Endodermal cell (in vitro differentiated cells): ENCODE data around the gene NDN. TPM values are rescaled to one million over a fixed set of nuclear protein-coding genes. Genes with fewer than 3 reads are reported as not detected.
"Not testable (repeated sequence)": the region's sequence is repeated elsewhere in the genome, so short reads cannot be mapped to it uniquely, and the experiment has no call there.

Source experiments
- DNase-seq: peaks from one replicate; pipeline ENCODE4 v3.0.0-alpha.2; 2017
- H3K27ac ChIP-seq: 2 replicates; pipeline ENCODE4 v1.5.1; 2013; ENCODE audit warnings: mild to moderate bottlenecking, low read depth, low read length, moderate library complexity
- H3K27me3 ChIP-seq: 2 replicates; pipeline ENCODE4 v1.6.1; 2013; ENCODE audit warnings: mild to moderate bottlenecking, low read length, moderate library complexity; ENCODE audit not compliant: insufficient read depth, control insufficient read depth, poor library complexity, severe bottlenecking
- H3K36me3 ChIP-seq: 2 replicates; pipeline ENCODE4 v1.7.0; 2013; ENCODE audit warnings: mild to moderate bottlenecking, low read length, moderate library complexity; ENCODE audit not compliant: control insufficient read depth, insufficient read depth
- H3K4me1 ChIP-seq: one replicate; pipeline ENCODE4 v1.7.0; 2013; ENCODE audit warnings: low read length; ENCODE audit not compliant: control insufficient read depth, insufficient read depth
- H3K4me3 ChIP-seq: 2 replicates; pipeline ENCODE4 v1.5.1; 2013; ENCODE audit warnings: mild to moderate bottlenecking, low read length, moderate library complexity
- H3K9ac ChIP-seq: 2 replicates; pipeline ENCODE4 v1.6.1; 2013; ENCODE audit warnings: mild to moderate bottlenecking, low read length, moderate library complexity; ENCODE audit not compliant: poor library complexity, severe bottlenecking; ENCODE audit errors: extremely low read depth
- H3K9me3 ChIP-seq: 2 replicates; pipeline ENCODE4 v1.6.1; 2013; ENCODE audit warnings: mild to moderate bottlenecking, low read length, moderate library complexity; ENCODE audit not compliant: control insufficient read depth
- H3K27ac Mint-ChIP-seq: 2 replicates; pipeline ENCODE4 v1.8.0; 2020; ENCODE audit warnings: mixed read lengths
- H3K27me3 Mint-ChIP-seq: 2 replicates; pipeline ENCODE4 v1.8.0; 2021; ENCODE audit warnings: mild to moderate bottlenecking, mixed read lengths; ENCODE audit not compliant: insufficient read depth
- H3K36me3 Mint-ChIP-seq: 2 replicates; pipeline ENCODE4 v1.8.0; 2020; ENCODE audit warnings: low read depth, mixed read lengths
- H3K4me1 Mint-ChIP-seq: 2 replicates; pipeline ENCODE4 v1.8.0; 2020; ENCODE audit warnings: mixed read lengths
- H3K4me3 Mint-ChIP-seq: 2 replicates; pipeline ENCODE4 v1.8.0; 2020; ENCODE audit warnings: mild to moderate bottlenecking, moderate library complexity, mixed read lengths
- H3K9me3 Mint-ChIP-seq: 2 replicates; pipeline ENCODE4 v1.8.0; 2020; ENCODE audit warnings: mild to moderate bottlenecking, mixed read lengths
- WGBS, 2 experiments: methylation state at CpG; one replicate each; pipeline versions ENCODE4 v1.1.5 to v1.1.7; 2013; ENCODE audit warnings: missing lambda C conversion rate in 2 of 2, mixed read lengths in 1 of 2; ENCODE audit not compliant: insufficient coverage in 1 of 2, insufficient read length in 1 of 2; 5-methylcytosine and 5-hydroxymethylcytosine counted together
- long read RNA-seq, 4 experiments: library from polyadenylated mRNA in 2 of 4; library from RNA in 1 of 4; library from capped mRNA in 1 of 4; stranded (forward) in 3 of 4; unstranded in 1 of 4; transcript quantifications; one replicate each; pipeline ENCODE4 v2.0.0, GENCODE V29; 2020 to 2021; ENCODE audit warnings: inconsistent platforms in 1 of 4
- polyA plus RNA-seq, 2 experiments: library from polyadenylated mRNA; stranded (reverse); fragments of 50-300 nt; gene quantifications; one replicate each; pipeline ENCODE4 v1.2.3, GENCODE V29; 2013
- total RNA-seq, 2 donors: library from RNA; stranded (reverse); fragmentation: NEBNext Ultra II Directional in 1 of 2; extraction: Animal tissue kit (Norgen Biotek cat#: 25700) in 1 of 2; gene quantifications; 2 replicates in 1 of 2; 3 replicates in 1 of 2; pipeline ENCODE4 v1.2.1, GENCODE V29; 2021
- TF ChIP-seq, protein P1 (sequence below): fragments of 200-600 bp; sonication (generic); conservative IDR thresholded peaks from 2 replicates; pipeline ENCODE4 v1.5.0; 2021; ENCODE audit warnings: antibody characterized with exemption, mild to moderate bottlenecking

The NDN gene
- 10 to 100 TPM; 40.3 to 41.8 TPM for total RNA-seq
- polyA plus RNA-seq (2013, experiment 1 of 2) = 104 TPM
- 98.9 TPM for polyA plus RNA-seq (2013, experiment 2 of 2)
- long read RNA-seq, experiment 1, transcript NDN-202 (1 exons, 1,627 nt) = major isoform, 53 of 53 reads
- long read RNA-seq, experiment 1, partial matches to known transcripts = 0 of 53 reads
- long read RNA-seq, experiment 1, other reads (novel, unspliced or antisense) = 0 of 53 reads
- long read RNA-seq, experiment 2, transcript NDN-202 (1 exons, 1,627 nt) = major isoform, 78 of 78 reads
- long read RNA-seq, experiment 2, partial matches to known transcripts = 0 of 78 reads
- long read RNA-seq, experiment 2, other reads (novel, unspliced or antisense) = 0 of 78 reads
- long read RNA-seq, experiment 3, transcript NDN-202 (1 exons, 1,627 nt) = major isoform, 6 of 6 reads
- long read RNA-seq, experiment 3, partial matches to known transcripts = 0 of 6 reads
- long read RNA-seq, experiment 3, other reads (novel, unspliced or antisense) = 0 of 6 reads
- long read RNA-seq, experiment 4, transcript NDN-202 (1 exons, 1,627 nt) = major isoform, 38 of 38 reads
- long read RNA-seq, experiment 4, partial matches to known transcripts = 0 of 38 reads
- long read RNA-seq, experiment 4, other reads (novel, unspliced or antisense) = 0 of 38 reads

- Histone ChIP-seq H3K9me3 (peaks cover 8% of the 10 kb centered on the region), H3K27me3 (no peaks in the 10 kb centered on the region), H3K9ac (peak within 1 kb of the TSS; percentile 15), H3K36me3 (no peaks in the 10 kb centered on the region), H3K4me1 (no peaks in the 10 kb centered on the region), H3K27ac (no peak within 1 kb of the TSS), H3K4me3 (peak within 1 kb of the TSS; percentile 74)
- TF ChIP-seq, protein P1, sequence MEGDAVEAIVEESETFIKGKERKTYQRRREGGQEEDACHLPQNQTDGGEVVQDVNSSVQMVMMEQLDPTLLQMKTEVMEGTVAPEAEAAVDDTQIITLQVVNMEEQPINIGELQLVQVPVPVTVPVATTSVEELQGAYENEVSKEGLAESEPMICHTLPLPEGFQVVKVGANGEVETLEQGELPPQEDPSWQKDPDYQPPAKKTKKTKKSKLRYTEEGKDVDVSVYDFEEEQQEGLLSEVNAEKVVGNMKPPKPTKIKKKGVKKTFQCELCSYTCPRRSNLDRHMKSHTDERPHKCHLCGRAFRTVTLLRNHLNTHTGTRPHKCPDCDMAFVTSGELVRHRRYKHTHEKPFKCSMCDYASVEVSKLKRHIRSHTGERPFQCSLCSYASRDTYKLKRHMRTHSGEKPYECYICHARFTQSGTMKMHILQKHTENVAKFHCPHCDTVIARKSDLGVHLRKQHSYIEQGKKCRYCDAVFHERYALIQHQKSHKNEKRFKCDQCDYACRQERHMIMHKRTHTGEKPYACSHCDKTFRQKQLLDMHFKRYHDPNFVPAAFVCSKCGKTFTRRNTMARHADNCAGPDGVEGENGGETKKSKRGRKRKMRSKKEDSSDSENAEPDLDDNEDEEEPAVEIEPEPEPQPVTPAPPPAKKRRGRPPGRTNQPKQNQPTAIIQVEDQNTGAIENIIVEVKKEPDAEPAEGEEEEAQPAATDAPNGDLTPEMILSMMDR = no peak
- H3K36me3 Mint-ChIP-seq = peaks cover 4% of the 10 kb centered on the region
- WGBS, 2 experiments = 24 to 51% methylated on average over 7 to 38 of the region's 38 CpGs
- peak; percentile 89 for DNase-seq
- peak within 1 kb of the TSS; percentile 65 for H3K4me3 Mint-ChIP-seq
- no peaks in the 10 kb centered on the region for H3K27me3 Mint-ChIP-seq
- peaks cover 42% of the 10 kb centered on the region for H3K9me3 Mint-ChIP-seq
- peaks cover 7% of the 10 kb centered on the region for H3K4me1 Mint-ChIP-seq
- no peak within 1 kb of the TSS for H3K27ac Mint-ChIP-seq
Observed at GRCh38 chr15:23687143-23687470, at the start of gene NDN. TSS of gene NDN (minus strand) at chr15:23687305. CDS start at chr15:23687217, 88 bp downstream.

DNA sequence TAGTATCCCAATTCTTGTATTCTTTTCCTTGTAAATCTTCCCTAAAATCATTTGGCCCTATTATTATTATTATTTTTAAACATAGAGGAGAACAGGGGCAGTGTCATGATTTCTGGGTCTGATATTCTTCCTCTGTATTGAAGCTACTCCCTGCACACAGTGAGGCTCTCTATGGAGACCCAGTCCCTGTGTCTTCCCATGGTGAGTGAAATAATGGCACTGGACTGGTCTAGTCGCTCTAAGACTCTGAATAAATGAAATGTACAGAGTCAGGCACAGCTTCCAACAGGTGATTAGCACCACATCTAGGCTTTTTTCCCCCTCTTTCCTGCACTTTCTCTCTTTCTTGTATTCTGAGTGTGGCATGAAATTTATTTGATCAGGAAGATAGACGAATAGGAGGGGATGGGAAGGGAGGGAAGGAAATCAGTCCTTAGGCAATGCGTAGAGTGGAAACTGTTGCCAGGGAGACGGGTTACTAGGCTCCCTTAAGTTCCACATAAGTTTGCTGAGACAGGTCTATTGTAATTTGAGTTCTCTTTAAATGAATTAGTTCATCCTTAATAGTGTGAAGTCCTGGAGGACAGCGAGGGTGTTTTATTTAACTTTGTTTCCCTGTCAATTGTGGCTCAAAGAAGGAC lies 49.0 kb upstream of the NDN start:
- H3K27ac ChIP-seq = peak overlapping the region; percentile 65
- no peak overlapping the region for H3K4me3 Mint-ChIP-seq
- no peak overlapping the region for H3K27ac Mint-ChIP-seq
- no peaks in the 10 kb centered on the region for H3K36me3 Mint-ChIP-seq
- no peaks in the 10 kb centered on the region for H3K27me3 Mint-ChIP-seq
- TF ChIP-seq, protein P1 = no peak
- no peak overlapping the region for H3K9ac ChIP-seq
- H3K9me3 Mint-ChIP-seq = peaks cover 45% of the 10 kb centered on the region
- 69 to 79% methylated on average over 5 of the region's 5 CpGs for WGBS, 2 experiments
- H3K4me1 Mint-ChIP-seq = no peaks in the 10 kb centered on the region
- H3K36me3 ChIP-seq = no peaks in the 10 kb centered on the region
- peaks cover 36% of the 10 kb centered on the region for H3K9me3 ChIP-seq
- DNase-seq = no peak
- H3K27me3 ChIP-seq = no peaks in the 10 kb centered on the region
- no peak overlapping the region for H3K4me3 ChIP-seq
- no peaks in the 10 kb centered on the region for H3K4me1 ChIP-seq

DNA sequence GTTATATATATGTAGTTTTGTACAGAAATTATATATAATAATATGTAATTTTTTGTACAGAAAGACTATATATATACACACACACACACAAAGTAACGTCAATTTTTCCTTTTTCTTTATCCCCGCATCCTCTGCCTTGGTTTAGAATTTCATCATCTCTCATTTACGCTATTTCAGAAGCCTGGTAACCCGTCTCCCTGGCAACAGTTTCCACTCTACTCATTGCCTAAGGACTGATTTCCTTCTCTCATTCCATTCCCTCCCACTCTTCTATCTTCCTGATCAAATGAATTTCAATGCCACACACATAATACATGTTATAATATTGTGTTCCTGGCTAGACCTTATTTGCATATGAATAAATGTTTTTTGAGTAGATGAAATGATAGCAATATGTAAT lies 47.8 kb upstream of the NDN start:
- Mint-ChIP-seq H3K4me3 (no peak overlapping the region), H3K27me3 (no peaks in the 10 kb centered on the region), H3K36me3 (no peaks in the 10 kb centered on the region), H3K27ac (no peak overlapping the region), H3K4me1 (no peaks in the 10 kb centered on the region), H3K9me3 (peaks cover 39% of the 10 kb centered on the region)
- TF ChIP-seq, protein P1 = no peak
- H3K27me3 ChIP-seq = no peaks in the 10 kb centered on the region
- no peaks in the 10 kb centered on the region for H3K36me3 ChIP-seq
- H3K27ac ChIP-seq = no peak overlapping the region
- no peaks in the 10 kb centered on the region for H3K4me1 ChIP-seq
- no peak overlapping the region for H3K4me3 ChIP-seq
- no peak for DNase-seq
- WGBS, 2 experiments = 67 to 86% methylated on average over 3 to 4 of the region's 4 CpGs
- H3K9me3 ChIP-seq = peaks cover 32% of the 10 kb centered on the region
- H3K9ac ChIP-seq = no peak overlapping the region

GRCh38 chr15:23713874-23714656 lies 27.0 kb upstream of the NDN start:
- not testable (repeated sequence) for H3K4me3 ChIP-seq, H3K27ac ChIP-seq, H3K36me3 Mint-ChIP-seq, H3K36me3 ChIP-seq, H3K27me3 Mint-ChIP-seq, H3K4me1 ChIP-seq, H3K4me1 Mint-ChIP-seq, H3K27me3 ChIP-seq, H3K9ac ChIP-seq
- peak; percentile 67 for DNase-seq
- 62% methylated on average over 9 to 28 of the region's 28 CpGs for WGBS, 2 experiments
- H3K4me3 Mint-ChIP-seq = peak overlapping the region; percentile 66
- H3K9me3 Mint-ChIP-seq = peaks cover 48% of the 10 kb centered on the region
- H3K27ac Mint-ChIP-seq = peak overlapping the region; percentile 94
- peaks cover 21% of the 10 kb centered on the region for H3K9me3 ChIP-seq
